ENCODE data around the gene HTD2. TPM values are rescaled to one million over a fixed set of nuclear protein-coding genes. Genes with fewer than 3 reads are reported as not detected.
"Not testable (repeated sequence)": the region's sequence is repeated elsewhere in the genome, so short reads cannot be mapped to it uniquely, and the experiment has no call there.

HTD2 gene
- total RNA-seq, 1 experiment from 2014 or later, result 18.2 TPM

GRCh38 chr3:58333206-58334012 lies 27.1 kb downstream of the HTD2 start:
- peak overlapping the region; percentile 58 for H3K4me3 ChIP-seq (ENCODE audit: insufficient read depth, low read depth, low read length)
- DNase-seq, result peak; percentile 83
- no peaks in the 10 kb centered on the region for H3K36me3 ChIP-seq (replicated peaks; ENCODE audit: control insufficient read depth, insufficient read depth, low read length)
- peaks cover 11% of the 10 kb centered on the region; the same call in 1 of the 2 replicates for H3K27me3 ChIP-seq (ENCODE audit: control insufficient read depth, insufficient read depth, low read length)

GRCh38 chr3:58334013-58334321 lies 27.6 kb downstream of the HTD2 start:
- Histone ChIP-seq H3K4me3 (ENCODE audit: insufficient read depth, low read depth, low read length) (no peak overlapping the region), H3K36me3 (replicated peaks; ENCODE audit: control insufficient read depth, insufficient read depth, low read length) (no peaks in the 10 kb centered on the region), H3K27me3 (ENCODE audit: control insufficient read depth, insufficient read depth, low read length) (peaks cover 11% of the 10 kb centered on the region; the same call in 1 of the 2 replicates)
- DNase-seq, result peak; percentile 33

GRCh38 chr3:58334506-58334884 lies 28.2 kb downstream of the HTD2 start:
- H3K36me3 ChIP-seq (replicated peaks; ENCODE audit: control insufficient read depth, insufficient read depth, low read length), result no peaks in the 10 kb centered on the region
- no peak for DNase-seq
- no peak overlapping the region for H3K4me3 ChIP-seq (ENCODE audit: insufficient read depth, low read depth, low read length)
- peaks cover 11% of the 10 kb centered on the region; the same call in 1 of the 2 replicates for H3K27me3 ChIP-seq (ENCODE audit: control insufficient read depth, insufficient read depth, low read length)

- no peaks in the 10 kb centered on the region for H3K36me3 ChIP-seq (replicated peaks; ENCODE audit: control insufficient read depth, insufficient read depth, low read length)
- no peak overlapping the region for H3K4me3 ChIP-seq (ENCODE audit: insufficient read depth, low read depth, low read length)
- DNase-seq, result no peak
- H3K27me3 ChIP-seq (ENCODE audit: control insufficient read depth, insufficient read depth, low read length), result peaks cover 11% of the 10 kb centered on the region; the same call in 1 of the 2 replicates
Observed at GRCh38 chr3:58335652-58335947, 29.3 kb downstream of the HTD2 start.

GRCh38 chr3:58336135-58336882 lies 30.0 kb downstream of the HTD2 start:
- Histone ChIP-seq H3K36me3 (replicated peaks; ENCODE audit: control insufficient read depth, insufficient read depth, low read length) (no peaks in the 10 kb centered on the region), H3K27me3 (ENCODE audit: control insufficient read depth, insufficient read depth, low read length) (peaks cover 11% of the 10 kb centered on the region; the same call in 1 of the 2 replicates), H3K4me3 (ENCODE audit: insufficient read depth, low read depth, low read length) (no peak overlapping the region)
- DNase-seq, result no peak

- peaks cover 8% of the 10 kb centered on the region; the same call in 1 of the 2 replicates for H3K27me3 ChIP-seq (ENCODE audit: control insufficient read depth, insufficient read depth, low read length)
- H3K36me3 ChIP-seq (replicated peaks; ENCODE audit: control insufficient read depth, insufficient read depth, low read length), result no peaks in the 10 kb centered on the region
- DNase-seq, result no peak
- H3K4me3 ChIP-seq (ENCODE audit: insufficient read depth, low read depth, low read length), result no peak overlapping the region
Observed at GRCh38 chr3:58337190-58337589, 30.9 kb downstream of the HTD2 start.

- H3K36me3 ChIP-seq (replicated peaks; ENCODE audit: control insufficient read depth, insufficient read depth, low read length); DNase-seq; H3K4me3 ChIP-seq (ENCODE audit: insufficient read depth, low read depth, low read length); H3K27me3 ChIP-seq (ENCODE audit: control insufficient read depth, insufficient read depth, low read length): not testable (repeated sequence)
Observed at GRCh38 chr3:58339146-58339545, 32.8 kb downstream of the HTD2 start.

- Histone ChIP-seq H3K27me3 (ENCODE audit: control insufficient read depth, insufficient read depth, low read length) (no peaks in the 10 kb centered on the region), H3K36me3 (replicated peaks; ENCODE audit: control insufficient read depth, insufficient read depth, low read length) (no peaks in the 10 kb centered on the region), H3K4me3 (ENCODE audit: insufficient read depth, low read depth, low read length) (no peak overlapping the region)
- DNase-seq, result no peak
Observed at GRCh38 chr3:58340594-58341244, 34.4 kb downstream of the HTD2 start.

- no peaks in the 10 kb centered on the region for H3K36me3 ChIP-seq (replicated peaks; ENCODE audit: control insufficient read depth, insufficient read depth, low read length)
- H3K4me3 ChIP-seq (ENCODE audit: insufficient read depth, low read depth, low read length), result no peak overlapping the region
- H3K27me3 ChIP-seq (ENCODE audit: control insufficient read depth, insufficient read depth, low read length), result no peaks in the 10 kb centered on the region
- DNase-seq, result no peak
Observed at GRCh38 chr3:58341376-58341775, 35.1 kb downstream of the HTD2 start.

GRCh38 chr3:58342676-58343075 lies 36.4 kb downstream of the HTD2 start:
- no peaks in the 10 kb centered on the region for H3K36me3 ChIP-seq (replicated peaks; ENCODE audit: control insufficient read depth, insufficient read depth, low read length)

GRCh38 chr3:58345457-58345856 lies 39.1 kb downstream of the HTD2 start:
- Histone ChIP-seq H3K27me3 (ENCODE audit: control insufficient read depth, insufficient read depth, low read length) (no peaks in the 10 kb centered on the region), H3K4me3 (ENCODE audit: insufficient read depth, low read depth, low read length) (no peak overlapping the region), H3K36me3 (replicated peaks; ENCODE audit: control insufficient read depth, insufficient read depth, low read length) (no peaks in the 10 kb centered on the region)
- no peak for DNase-seq

More at GRCh38 chr3:58342676-58343075, 36.4 kb downstream of the HTD2 start:
- Histone ChIP-seq H3K4me3 (ENCODE audit: insufficient read depth, low read depth, low read length) (no peak overlapping the region), H3K27me3 (ENCODE audit: control insufficient read depth, insufficient read depth, low read length) (no peaks in the 10 kb centered on the region)
- no peak for DNase-seq

GRCh38 chr3:58346368-58346767 lies 40.0 kb downstream of the HTD2 start:
- H3K27me3 ChIP-seq (ENCODE audit: control insufficient read depth, insufficient read depth, low read length), result no peaks in the 10 kb centered on the region
- no peak overlapping the region for H3K4me3 ChIP-seq (ENCODE audit: insufficient read depth, low read depth, low read length)
- no peaks in the 10 kb centered on the region for H3K36me3 ChIP-seq (replicated peaks; ENCODE audit: control insufficient read depth, insufficient read depth, low read length)
- DNase-seq, result no peak

- H3K27me3 ChIP-seq (ENCODE audit: control insufficient read depth, insufficient read depth, low read length), result no peaks in the 10 kb centered on the region
- no peaks in the 10 kb centered on the region for H3K36me3 ChIP-seq (replicated peaks; ENCODE audit: control insufficient read depth, insufficient read depth, low read length)
- no peak for DNase-seq
- H3K4me3 ChIP-seq (ENCODE audit: insufficient read depth, low read depth, low read length), result no peak overlapping the region
Observed at GRCh38 chr3:58347984-58348383, 41.7 kb downstream of the HTD2 start.

GRCh38 chr3:58349792-58350626 lies 43.7 kb downstream of the HTD2 start:
- no peak for DNase-seq
- H3K36me3 ChIP-seq (replicated peaks; ENCODE audit: control insufficient read depth, insufficient read depth, low read length), result no peaks in the 10 kb centered on the region
- H3K4me3 ChIP-seq (ENCODE audit: insufficient read depth, low read depth, low read length), result no peak overlapping the region
- H3K27me3 ChIP-seq (ENCODE audit: control insufficient read depth, insufficient read depth, low read length), result no peaks in the 10 kb centered on the region

Data from H7 (cell line).